ENCODE measurements around the gene ZNF487. TPM values are rescaled to one million over a fixed set of nuclear protein-coding genes. Genes with fewer than 3 reads are reported as not detected.

The ZNF487 gene
- polyA plus RNA-seq, 1 donor: 9.3 TPM

DNA sequence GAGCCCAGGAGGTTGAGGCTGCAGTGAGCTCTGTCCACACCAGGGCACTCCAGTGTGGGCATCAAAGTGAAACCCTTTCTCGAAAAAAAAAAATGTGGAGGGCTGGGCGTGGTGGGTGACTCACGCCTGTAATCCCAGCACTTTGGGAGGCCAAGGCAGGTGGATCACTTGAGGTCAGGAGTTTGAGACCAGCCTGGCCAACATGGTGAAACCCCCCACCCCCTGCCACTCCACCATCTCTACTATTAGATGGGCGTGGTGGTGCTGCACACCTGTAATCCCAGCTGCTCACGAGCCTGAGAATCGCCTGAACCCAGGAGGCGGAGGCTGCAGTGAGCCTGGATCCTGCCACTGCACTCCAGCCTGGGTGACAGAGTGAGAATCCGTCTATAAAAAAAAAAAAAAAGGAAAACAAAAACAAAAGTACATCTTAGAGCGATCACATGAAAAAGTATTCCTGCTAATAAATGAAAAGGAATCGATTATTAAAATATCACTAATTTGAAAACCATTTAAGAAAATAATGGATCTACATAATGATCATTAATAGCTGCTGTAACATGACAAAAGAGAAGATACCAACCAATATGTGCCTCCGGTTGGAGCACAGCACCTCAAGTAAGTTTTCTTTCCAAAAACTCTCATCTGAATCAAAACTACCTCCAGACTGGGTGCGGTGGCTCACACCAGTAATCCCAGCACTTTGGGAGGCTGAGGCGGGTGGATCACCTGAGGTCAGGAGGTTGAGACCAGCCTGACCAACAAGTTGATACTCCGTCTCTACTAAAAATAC, 32.8 kb upstream of the ZNF487 start:
- DNase-seq: no peak

DNA sequence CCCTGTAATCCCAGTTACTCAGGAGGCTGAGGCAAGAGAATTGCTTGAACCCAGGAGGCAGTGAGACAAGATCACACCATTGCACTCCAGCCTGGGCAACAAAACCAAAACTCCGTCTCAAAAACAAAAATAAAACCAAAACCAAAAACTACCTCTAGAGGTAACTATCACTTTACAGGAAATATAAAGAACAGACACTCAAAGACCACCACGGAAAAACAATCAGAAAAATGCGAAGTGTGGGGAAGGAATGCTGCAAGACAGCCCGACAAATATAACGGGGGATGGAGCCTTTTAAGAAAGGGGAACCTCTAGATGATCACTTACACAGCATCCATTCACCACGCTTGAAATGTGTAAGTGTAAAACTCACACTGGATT, 32.2 kb upstream of the ZNF487 start:
- Histone ChIP-seq H3K4me3 (ENCODE audit: low read length) (no peak overlapping the region), H3K4me1 (ENCODE audit: control insufficient read depth, insufficient read depth, low read length) (peaks cover 18% of the 10 kb centered on the region)
- WGBS (ENCODE audit: insufficient coverage, low lambda C conversion rate): 17% methylated on average over 1 of the region's 6 CpGs

More for the DNA sequence above, 32.8 kb upstream of the ZNF487 start:
- H3K9me3 ChIP-seq (ENCODE audit: control insufficient read depth, low read depth, low read length): peaks cover 4% of the 10 kb centered on the region
- H3K27me3 ChIP-seq (ENCODE audit: control insufficient read depth, insufficient read depth, low read length): no peaks in the 10 kb centered on the region
- H3K4me3 ChIP-seq (ENCODE audit: low read length): no peak overlapping the region
- peak overlapping the region; percentile 6 for H3K27ac ChIP-seq (ENCODE audit: low read length)
- H3K36me3 ChIP-seq (ENCODE audit: control insufficient read depth, insufficient read depth, low read length): peaks cover 11% of the 10 kb centered on the region
- 60% methylated on average over 3 of the region's 14 CpGs for WGBS (ENCODE audit: insufficient coverage, low lambda C conversion rate)
- peaks cover 22% of the 10 kb centered on the region for H3K4me1 ChIP-seq (ENCODE audit: control insufficient read depth, insufficient read depth, low read length)

DNA sequence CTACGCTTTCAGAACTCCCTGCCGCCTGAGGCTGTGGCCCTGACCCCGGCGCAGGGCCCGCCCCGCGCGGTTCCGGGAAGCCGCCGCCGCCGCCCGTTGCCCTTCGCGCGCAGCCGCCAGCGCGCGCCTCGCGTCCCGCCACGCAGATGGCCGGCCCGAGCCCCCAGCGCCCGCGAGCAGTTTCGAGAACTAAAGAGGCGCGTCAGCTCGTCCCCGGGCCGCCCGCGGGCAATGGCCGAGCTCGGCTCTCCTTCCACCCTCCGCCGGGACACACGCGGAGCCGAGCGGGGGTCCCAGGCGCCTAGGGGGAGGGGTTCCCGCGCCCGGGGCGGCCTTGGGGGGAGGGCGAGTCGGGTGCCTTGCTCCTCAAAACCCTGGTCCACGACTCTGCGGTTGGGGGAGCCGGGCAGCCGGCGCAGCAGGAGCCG, 29.7 kb upstream of the ZNF487 start:
- peak; percentile 47 to 72 for DNase-seq
- Histone ChIP-seq H3K27me3 (ENCODE audit: control insufficient read depth, insufficient read depth, low read length) (no peaks in the 10 kb centered on the region), H3K36me3 (ENCODE audit: control insufficient read depth, insufficient read depth, low read length) (peaks cover 2% of the 10 kb centered on the region), H3K27ac (ENCODE audit: low read length) (peak overlapping the region; percentile 100), H3K9me3 (ENCODE audit: control insufficient read depth, low read depth, low read length) (peaks cover 4% of the 10 kb centered on the region), H3K4me1 (ENCODE audit: control insufficient read depth, insufficient read depth, low read length) (peaks cover 15% of the 10 kb centered on the region), H3K4me3 (ENCODE audit: low read length) (peak overlapping the region; percentile 84)
- no CpG with 5 or more reads among the region's 59 CpGs for WGBS (ENCODE audit: insufficient coverage, low lambda C conversion rate)

More for the DNA sequence above, 32.2 kb upstream of the ZNF487 start:
- no peaks in the 10 kb centered on the region for H3K27me3 ChIP-seq (ENCODE audit: control insufficient read depth, insufficient read depth, low read length)
- DNase-seq: no peak
- peaks cover 9% of the 10 kb centered on the region for H3K36me3 ChIP-seq (ENCODE audit: control insufficient read depth, insufficient read depth, low read length)
- H3K27ac ChIP-seq (ENCODE audit: low read length): no peak overlapping the region
- H3K9me3 ChIP-seq (ENCODE audit: control insufficient read depth, low read depth, low read length): peaks cover 4% of the 10 kb centered on the region

DNA sequence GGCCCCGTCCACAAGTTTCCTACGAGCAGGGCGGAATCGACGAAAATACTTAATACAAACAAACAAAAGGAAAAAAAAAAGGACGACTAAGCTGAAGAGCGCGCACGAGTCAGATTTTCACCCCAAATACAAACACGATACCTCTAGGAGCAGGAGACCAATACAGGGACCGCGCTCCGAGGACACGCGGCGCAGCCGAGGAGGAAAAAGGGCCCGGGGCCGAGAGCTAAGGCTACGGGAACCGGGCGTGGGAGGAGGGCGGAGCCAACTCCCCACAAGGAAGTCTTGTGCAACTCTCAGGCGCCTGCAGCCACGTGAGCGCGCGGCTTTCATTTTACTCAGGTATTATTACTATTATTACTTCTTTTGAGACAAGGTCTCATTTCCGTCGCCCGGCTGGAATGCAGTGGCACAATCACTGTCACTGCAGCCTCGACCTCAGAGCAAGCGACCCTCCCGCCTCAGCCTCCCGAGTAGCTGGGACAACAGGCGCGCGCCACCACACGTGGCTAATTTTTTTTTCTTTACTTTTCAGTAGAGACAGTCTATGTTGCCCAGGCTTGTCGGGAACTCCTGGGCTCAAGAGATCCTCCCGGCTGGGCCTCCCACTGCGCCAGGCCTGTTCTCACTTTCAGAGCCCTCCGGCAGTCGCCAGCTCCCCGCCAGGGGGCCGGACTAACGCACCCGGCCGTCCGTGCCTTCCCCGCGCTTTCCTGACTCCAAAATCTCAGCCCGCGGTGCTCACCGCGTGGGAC, 29.2 kb upstream of the ZNF487 start:
- WGBS (ENCODE audit: insufficient coverage, low lambda C conversion rate): no CpG with 5 or more reads among the region's 56 CpGs
- DNase-seq: peak; percentile 95 to 97
- H3K36me3 ChIP-seq (ENCODE audit: control insufficient read depth, insufficient read depth, low read length): peaks cover 2% of the 10 kb centered on the region
- H3K27me3 ChIP-seq (ENCODE audit: control insufficient read depth, insufficient read depth, low read length): no peaks in the 10 kb centered on the region
- H3K9me3 ChIP-seq (ENCODE audit: control insufficient read depth, low read depth, low read length): peaks cover 4% of the 10 kb centered on the region
- peak overlapping the region; percentile 100 for H3K27ac ChIP-seq (ENCODE audit: low read length)
- H3K4me1 ChIP-seq (ENCODE audit: control insufficient read depth, insufficient read depth, low read length): peaks cover 15% of the 10 kb centered on the region
- H3K4me3 ChIP-seq (ENCODE audit: low read length): peak overlapping the region; percentile 84

DNA sequence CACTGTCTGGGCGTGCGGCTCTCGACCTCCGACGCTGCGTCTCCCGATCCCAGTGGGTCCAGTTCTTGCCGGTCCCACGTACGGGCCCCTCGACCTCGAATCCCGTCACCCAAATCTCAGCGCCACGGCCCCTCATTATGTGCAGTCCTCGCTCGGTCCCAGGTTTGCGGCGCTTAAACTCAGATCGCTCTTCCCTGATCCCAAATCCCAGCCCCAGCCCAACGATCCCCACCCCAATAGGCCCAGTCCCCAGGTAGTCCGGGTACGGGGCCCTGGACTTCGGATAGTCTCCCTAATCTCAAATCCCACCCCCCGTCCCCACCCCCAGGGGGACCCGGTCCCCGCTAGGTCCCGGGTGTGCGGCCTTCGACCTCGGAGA, 28.6 kb upstream of the ZNF487 start:
- peak overlapping the region; percentile 84 for H3K4me3 ChIP-seq (ENCODE audit: low read length)
- peaks cover 2% of the 10 kb centered on the region for H3K36me3 ChIP-seq (ENCODE audit: control insufficient read depth, insufficient read depth, low read length)
- peaks cover 15% of the 10 kb centered on the region for H3K4me1 ChIP-seq (ENCODE audit: control insufficient read depth, insufficient read depth, low read length)
- peaks cover 4% of the 10 kb centered on the region for H3K9me3 ChIP-seq (ENCODE audit: control insufficient read depth, low read depth, low read length)
- WGBS (ENCODE audit: insufficient coverage, low lambda C conversion rate): no CpG with 5 or more reads among the region's 31 CpGs
- H3K27ac ChIP-seq (ENCODE audit: low read length): peak overlapping the region; percentile 100
- no peaks in the 10 kb centered on the region for H3K27me3 ChIP-seq (ENCODE audit: control insufficient read depth, insufficient read depth, low read length)
- peak in 1 of 2 donors; percentile 9 for DNase-seq

DNA sequence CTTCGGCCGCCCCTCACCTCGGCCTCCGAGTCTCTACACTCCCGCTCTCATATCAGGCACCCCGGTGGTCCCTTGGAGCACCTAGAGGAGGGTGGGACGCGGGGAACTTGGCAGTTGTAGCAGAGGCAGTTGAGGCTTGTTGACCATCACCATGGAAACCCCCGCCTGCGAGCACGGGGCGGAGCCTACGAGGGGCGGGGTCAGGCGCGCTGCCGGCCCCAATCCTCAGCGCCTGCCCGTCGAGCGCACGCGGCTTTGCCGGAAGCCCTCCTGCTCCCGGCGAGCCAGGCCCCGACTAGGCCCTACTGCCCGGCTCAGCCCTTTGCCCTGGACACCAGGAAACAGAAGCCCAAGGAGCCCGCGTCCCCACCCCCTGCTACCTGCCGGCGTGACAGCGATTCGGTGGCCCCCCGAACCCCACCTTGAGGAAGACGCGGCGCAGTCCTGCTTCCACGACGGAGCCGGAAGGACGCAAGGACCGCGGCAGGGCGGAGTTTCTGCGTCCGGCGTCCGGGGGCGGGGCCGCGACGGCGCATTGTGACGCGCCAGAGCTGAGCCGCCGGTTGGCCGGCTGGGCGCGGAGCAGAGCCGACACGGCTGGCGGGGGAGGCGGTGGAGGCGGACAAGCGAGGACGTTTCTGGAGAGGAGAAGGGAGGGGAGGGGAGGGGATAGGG, 28.1 kb upstream of the ZNF487 start, which contains the start of gene HNRNPF:
TSS of gene HNRNPF (minus strand) at position 477 of the 675 bp plus-strand sequence. CDS start 21,302 bp downstream, outside the sequence.
- Histone ChIP-seq H3K9me3 (ENCODE audit: control insufficient read depth, low read depth, low read length) (peaks cover 4% of the 10 kb centered on the region), H3K36me3 (ENCODE audit: control insufficient read depth, insufficient read depth, low read length) (no peaks in the 10 kb centered on the region), H3K27ac (ENCODE audit: low read length) (peak within 1 kb of the TSS; percentile 100), H3K27me3 (ENCODE audit: control insufficient read depth, insufficient read depth, low read length) (no peaks in the 10 kb centered on the region), H3K4me3 (ENCODE audit: low read length) (peak within 1 kb of the TSS; percentile 84), H3K4me1 (ENCODE audit: control insufficient read depth, insufficient read depth, low read length) (peaks cover 12% of the 10 kb centered on the region)
- peak; percentile 98 to 99 for DNase-seq
- no CpG with 5 or more reads among the region's 68 CpGs for WGBS (ENCODE audit: insufficient coverage, low lambda C conversion rate)

DNA sequence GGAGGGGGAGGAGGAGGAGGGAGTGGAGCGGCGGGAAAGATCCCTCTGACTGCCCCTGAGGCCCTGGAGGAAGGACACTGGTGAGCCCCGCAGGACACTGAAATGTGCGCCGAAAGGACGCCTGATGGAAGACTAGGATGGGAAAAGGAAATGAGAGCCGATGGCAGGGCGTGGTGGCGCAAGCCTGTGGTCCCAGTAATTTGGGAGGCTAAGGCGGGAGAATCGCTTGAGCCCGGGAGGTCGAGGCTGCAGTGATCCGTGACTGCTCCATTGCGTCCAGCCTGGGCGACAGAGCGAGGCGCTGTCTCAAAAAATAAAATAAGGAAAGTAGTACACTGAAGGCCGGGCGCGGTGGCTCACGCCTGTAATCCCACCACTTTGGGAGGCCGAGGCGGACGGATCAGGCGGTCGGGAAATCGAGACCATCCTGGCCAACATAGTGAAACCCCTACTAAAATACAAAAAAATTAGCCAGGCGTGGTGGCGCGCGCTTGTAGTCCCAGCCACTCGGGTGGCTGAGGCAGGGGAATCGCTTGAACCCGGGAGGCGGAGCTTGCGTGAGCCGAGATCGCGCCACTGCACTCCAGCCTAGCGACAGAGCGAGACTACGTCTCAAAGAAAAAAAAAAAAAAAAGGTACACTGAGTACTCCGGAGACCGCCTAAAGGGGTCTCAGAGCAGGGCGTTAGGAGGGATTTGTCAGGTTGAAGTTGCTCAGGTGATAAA, 27.4 kb upstream of the ZNF487 start:
- no peaks in the 10 kb centered on the region for H3K36me3 ChIP-seq (ENCODE audit: control insufficient read depth, insufficient read depth, low read length)
- H3K4me3 ChIP-seq (ENCODE audit: low read length): peak overlapping the region; percentile 78
- H3K27ac ChIP-seq (ENCODE audit: low read length): peak overlapping the region; percentile 99
- peak; percentile 26 to 49 for DNase-seq
- WGBS (ENCODE audit: insufficient coverage, low lambda C conversion rate): no CpG with 5 or more reads among the region's 46 CpGs
- H3K9me3 ChIP-seq (ENCODE audit: control insufficient read depth, low read depth, low read length): peaks cover 4% of the 10 kb centered on the region
- H3K4me1 ChIP-seq (ENCODE audit: control insufficient read depth, insufficient read depth, low read length): peaks cover 7% of the 10 kb centered on the region
- no peaks in the 10 kb centered on the region for H3K27me3 ChIP-seq (ENCODE audit: control insufficient read depth, insufficient read depth, low read length)

DNA sequence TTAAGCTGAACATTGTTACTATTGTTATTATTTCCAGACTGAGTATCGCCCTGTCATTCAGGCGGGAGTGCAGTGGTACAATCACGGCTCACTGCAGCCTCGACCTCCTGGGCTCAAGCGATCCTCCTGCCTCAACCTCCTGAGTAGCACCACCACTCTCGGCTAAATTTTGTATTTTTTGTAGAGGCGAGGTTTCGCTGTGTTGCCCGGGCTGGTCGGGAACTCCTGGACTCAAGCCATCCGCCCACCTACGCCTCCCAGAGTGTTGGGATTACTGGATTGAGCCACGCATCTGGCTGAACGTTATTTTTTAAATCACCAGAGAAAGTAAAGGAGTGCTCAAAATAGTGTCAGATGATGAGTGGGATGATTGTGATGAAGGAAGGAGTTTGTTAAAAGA, 26.6 kb upstream of the ZNF487 start:
- H3K27ac ChIP-seq (ENCODE audit: low read length): no peak overlapping the region
- H3K9me3 ChIP-seq (ENCODE audit: control insufficient read depth, low read depth, low read length): peaks cover 4% of the 10 kb centered on the region
- H3K4me1 ChIP-seq (ENCODE audit: control insufficient read depth, insufficient read depth, low read length): peaks cover 3% of the 10 kb centered on the region
- WGBS (ENCODE audit: insufficient coverage, low lambda C conversion rate): 80% methylated on average over 2 of the region's 14 CpGs
- DNase-seq: no peak
- no peaks in the 10 kb centered on the region for H3K36me3 ChIP-seq (ENCODE audit: control insufficient read depth, insufficient read depth, low read length)
- no peak overlapping the region for H3K4me3 ChIP-seq (ENCODE audit: low read length)
- H3K27me3 ChIP-seq (ENCODE audit: control insufficient read depth, insufficient read depth, low read length): no peaks in the 10 kb centered on the region

DNA sequence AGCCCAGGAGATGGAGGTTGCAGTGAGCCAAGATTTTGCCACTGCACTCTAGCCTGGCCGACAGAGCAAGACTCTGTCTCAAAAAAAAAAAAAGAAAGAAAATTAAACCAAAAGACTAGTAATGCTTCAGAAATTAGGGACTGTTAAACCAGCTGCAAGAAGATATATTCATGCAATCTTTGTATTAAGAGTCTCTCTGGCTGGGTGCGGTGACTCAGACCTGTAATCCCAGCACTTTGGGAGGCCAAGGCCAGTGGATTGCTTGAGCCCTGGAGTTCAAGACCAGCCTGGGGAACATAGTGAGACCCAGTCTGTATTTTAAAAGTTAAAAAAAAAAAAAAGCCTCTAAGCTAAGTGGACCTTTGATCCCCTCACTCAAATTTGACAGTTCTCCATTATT, 25.4 kb upstream of the ZNF487 start:
- no peak overlapping the region for H3K4me3 ChIP-seq (ENCODE audit: low read length)
- H3K27me3 ChIP-seq (ENCODE audit: control insufficient read depth, insufficient read depth, low read length): no peaks in the 10 kb centered on the region
- no peaks in the 10 kb centered on the region for H3K36me3 ChIP-seq (ENCODE audit: control insufficient read depth, insufficient read depth, low read length)
- H3K27ac ChIP-seq (ENCODE audit: low read length): no peak overlapping the region
- no CpG with 5 or more reads among the region's 2 CpGs for WGBS (ENCODE audit: insufficient coverage, low lambda C conversion rate)
- peaks cover 4% of the 10 kb centered on the region for H3K9me3 ChIP-seq (ENCODE audit: control insufficient read depth, low read depth, low read length)
- no peaks in the 10 kb centered on the region for H3K4me1 ChIP-seq (ENCODE audit: control insufficient read depth, insufficient read depth, low read length)
- no peak for DNase-seq
